Glutamatergic neuron (in vitro differentiated cells): ENCODE data around the gene ARID5A. TPM values are rescaled to one million over a fixed set of nuclear protein-coding genes. Genes with fewer than 3 reads are reported as not detected.
"Not testable (repeated sequence)": the region's sequence is repeated elsewhere in the genome, so short reads cannot be mapped to it uniquely, and the experiment has no call there.

Experiments used
- DNase-seq: peaks from one replicate; pipeline ENCODE4 v3.0.0; 2022
- H3K27ac Mint-ChIP-seq: one replicate; pipeline ENCODE4 v1.8.0; 2020; ENCODE audit warnings: mild to moderate bottlenecking, mixed read lengths, inconsistent platforms; ENCODE audit not compliant: unreplicated experiment
- H3K27me3 Mint-ChIP-seq: one replicate; pipeline ENCODE4 v1.8.0; 2020; ENCODE audit warnings: mild to moderate bottlenecking, moderate library complexity, mixed read lengths, inconsistent platforms; ENCODE audit not compliant: unreplicated experiment
- H3K36me3 Mint-ChIP-seq: one replicate; pipeline ENCODE4 v1.8.0; 2020; ENCODE audit warnings: mild to moderate bottlenecking, mixed read lengths, inconsistent platforms; ENCODE audit not compliant: unreplicated experiment
- H3K4me1 Mint-ChIP-seq: one replicate; pipeline ENCODE4 v1.8.0; 2020; ENCODE audit warnings: mild to moderate bottlenecking, low read depth, mixed read lengths, inconsistent platforms; ENCODE audit not compliant: unreplicated experiment
- H3K4me3 Mint-ChIP-seq: one replicate; pipeline ENCODE4 v1.8.0; 2020; ENCODE audit warnings: mild to moderate bottlenecking, mixed read lengths, inconsistent platforms; ENCODE audit not compliant: unreplicated experiment
- H3K9me3 Mint-ChIP-seq: one replicate; pipeline ENCODE4 v1.8.0; 2020; ENCODE audit warnings: mild to moderate bottlenecking, moderate library complexity, mixed read lengths, inconsistent platforms; ENCODE audit not compliant: unreplicated experiment
- total RNA-seq: library from RNA; stranded (reverse); fragmentation: NEBNext Ultra II Directional; extraction: Animal tissue kit (Norgen Biotek cat#: 25700); gene quantifications from one replicate; pipeline ENCODE4 v1.2.1, GENCODE V29; 2021; ENCODE audit not compliant: unreplicated experiment
- TF ChIP-seq, protein P1 (sequence below): fragments of 200-600 bp; sonication (generic); IDR thresholded peaks from one replicate; pipeline ENCODE4 v1.5.0; 2021; ENCODE audit not compliant: partially characterized antibody, unreplicated experiment

The ARID5A gene
- total RNA-seq, 1 donor from 2014 or later, result 3.5 TPM

DNA sequence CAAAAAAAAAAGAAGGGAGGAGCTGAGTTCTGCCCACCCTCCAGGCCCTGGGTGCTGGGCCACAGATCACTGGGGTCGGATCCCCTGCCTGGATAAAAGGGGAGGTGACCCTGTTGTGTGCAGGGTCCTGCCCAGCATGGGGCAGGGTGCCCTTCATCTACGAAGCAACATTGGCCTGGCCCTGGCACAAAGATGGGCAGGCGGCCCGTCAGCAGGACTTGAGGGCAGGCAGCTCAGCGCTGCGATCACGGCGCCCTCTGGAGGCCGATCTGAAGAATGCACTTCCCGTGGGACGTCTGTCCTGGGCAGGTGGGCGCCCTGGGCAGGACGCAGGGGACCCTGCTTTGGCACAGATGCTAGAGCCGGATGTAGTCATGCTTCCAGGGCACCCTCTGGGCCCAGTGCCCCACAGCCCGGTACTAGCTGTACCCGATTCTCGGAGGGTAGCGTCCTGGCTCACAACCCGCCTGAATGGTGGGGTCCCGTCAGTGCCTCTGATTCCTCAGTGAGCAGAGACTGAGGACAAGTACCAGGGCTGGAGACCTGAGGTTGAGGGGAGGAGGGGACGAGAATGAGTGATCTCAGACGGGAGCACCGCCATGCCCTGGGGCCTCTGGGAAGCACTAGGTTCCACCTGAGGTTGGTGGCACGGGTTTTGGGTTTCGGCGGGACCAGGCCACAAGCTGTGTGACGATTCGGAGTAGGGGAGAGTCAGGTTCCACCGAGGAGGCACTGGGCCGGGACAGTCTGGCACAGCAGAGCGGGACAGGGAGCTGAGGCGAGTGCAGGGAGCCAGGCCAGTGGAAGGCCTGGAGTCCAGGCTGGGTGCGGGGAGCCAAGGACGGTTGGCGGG is 18.0 kb downstream of the ARID5A start:
- H3K27ac Mint-ChIP-seq, result no peak overlapping the region
- H3K27me3 Mint-ChIP-seq, result peaks cover 6% of the 10 kb centered on the region
- H3K9me3 Mint-ChIP-seq, result peaks cover 1% of the 10 kb centered on the region
- peak; percentile 74 for DNase-seq
- H3K4me3 Mint-ChIP-seq, result no peak overlapping the region
- TF ChIP-seq, protein P1, sequence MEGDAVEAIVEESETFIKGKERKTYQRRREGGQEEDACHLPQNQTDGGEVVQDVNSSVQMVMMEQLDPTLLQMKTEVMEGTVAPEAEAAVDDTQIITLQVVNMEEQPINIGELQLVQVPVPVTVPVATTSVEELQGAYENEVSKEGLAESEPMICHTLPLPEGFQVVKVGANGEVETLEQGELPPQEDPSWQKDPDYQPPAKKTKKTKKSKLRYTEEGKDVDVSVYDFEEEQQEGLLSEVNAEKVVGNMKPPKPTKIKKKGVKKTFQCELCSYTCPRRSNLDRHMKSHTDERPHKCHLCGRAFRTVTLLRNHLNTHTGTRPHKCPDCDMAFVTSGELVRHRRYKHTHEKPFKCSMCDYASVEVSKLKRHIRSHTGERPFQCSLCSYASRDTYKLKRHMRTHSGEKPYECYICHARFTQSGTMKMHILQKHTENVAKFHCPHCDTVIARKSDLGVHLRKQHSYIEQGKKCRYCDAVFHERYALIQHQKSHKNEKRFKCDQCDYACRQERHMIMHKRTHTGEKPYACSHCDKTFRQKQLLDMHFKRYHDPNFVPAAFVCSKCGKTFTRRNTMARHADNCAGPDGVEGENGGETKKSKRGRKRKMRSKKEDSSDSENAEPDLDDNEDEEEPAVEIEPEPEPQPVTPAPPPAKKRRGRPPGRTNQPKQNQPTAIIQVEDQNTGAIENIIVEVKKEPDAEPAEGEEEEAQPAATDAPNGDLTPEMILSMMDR, result peak; percentile 94
- no peaks in the 10 kb centered on the region for H3K36me3 Mint-ChIP-seq
- H3K4me1 Mint-ChIP-seq, result no peaks in the 10 kb centered on the region

DNA sequence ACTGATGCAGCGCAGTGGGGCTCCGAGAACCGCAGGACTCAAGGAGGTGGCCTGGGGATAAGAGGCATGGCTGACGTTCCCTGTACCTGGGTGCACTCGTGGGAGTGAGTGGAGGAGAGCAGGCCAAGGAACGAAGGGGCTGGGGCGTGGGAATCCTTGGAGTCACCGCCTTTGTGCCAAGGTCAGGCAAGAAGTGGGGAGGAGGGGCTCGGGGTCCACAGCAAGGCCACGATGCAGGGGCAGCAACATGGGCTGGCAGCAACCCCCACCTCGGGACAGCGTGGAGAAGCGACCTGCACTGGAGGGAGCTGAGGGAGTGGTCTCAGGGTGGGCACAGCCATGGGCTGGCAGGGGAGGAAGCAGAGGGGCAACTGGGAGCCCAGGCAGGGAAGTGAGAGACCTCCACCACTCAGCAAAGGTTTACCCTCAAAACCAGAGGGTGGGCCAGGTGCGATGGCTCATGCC is 18.6 kb downstream of the ARID5A start:
- H3K27ac Mint-ChIP-seq, result no peak overlapping the region
- no peaks in the 10 kb centered on the region for H3K4me1 Mint-ChIP-seq
- DNase-seq, result no peak
- H3K27me3 Mint-ChIP-seq, result peaks cover 4% of the 10 kb centered on the region
- TF ChIP-seq, protein P1, result no peak
- no peaks in the 10 kb centered on the region for H3K9me3 Mint-ChIP-seq
- H3K4me3 Mint-ChIP-seq, result no peak overlapping the region
- no peaks in the 10 kb centered on the region for H3K36me3 Mint-ChIP-seq

DNA sequence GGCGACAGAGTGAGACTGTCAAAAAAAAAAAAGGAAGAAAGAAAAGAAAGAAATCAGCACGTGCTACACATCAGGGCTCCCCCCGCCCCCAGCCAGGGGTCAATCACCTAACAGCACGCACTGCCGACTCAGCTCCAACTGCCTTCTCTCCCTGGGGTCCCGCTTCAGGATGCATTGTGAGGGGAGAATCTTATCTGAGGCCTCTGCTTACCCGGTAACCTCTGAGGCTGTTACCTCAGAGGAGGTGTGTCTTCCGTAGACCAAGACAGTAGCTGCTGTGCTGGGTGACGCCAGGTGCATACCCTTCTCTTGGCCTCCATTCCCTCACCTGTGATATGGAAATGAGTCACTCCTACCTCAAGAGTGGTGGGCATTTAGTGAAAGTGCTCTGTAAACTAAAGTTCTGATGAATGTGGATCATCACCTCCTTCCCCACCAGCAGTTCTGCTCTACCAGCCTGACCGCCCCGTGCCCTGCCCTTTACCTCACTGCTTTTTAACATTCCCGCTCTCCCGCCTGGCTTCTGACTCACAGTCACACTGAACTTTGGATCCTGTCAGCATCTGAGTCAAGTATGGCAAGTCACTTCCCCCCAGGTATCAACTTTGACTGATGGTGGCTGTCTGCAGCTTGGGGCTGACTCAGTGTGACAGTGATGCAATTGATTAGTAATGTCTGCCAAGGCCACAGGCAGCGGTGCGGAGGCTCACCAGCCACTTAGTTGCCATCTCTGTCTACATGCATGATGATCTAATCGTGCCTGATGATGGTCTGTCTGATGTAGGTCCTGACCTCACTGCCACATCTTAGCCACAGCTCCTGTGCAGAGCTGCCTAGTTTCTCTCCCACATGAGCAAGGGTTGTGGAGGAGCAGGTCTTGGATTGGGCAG is 20.1 kb downstream of the ARID5A start:
- Mint-ChIP-seq H3K4me1 (no peaks in the 10 kb centered on the region), H3K27me3 (peaks cover 4% of the 10 kb centered on the region), H3K36me3 (no peaks in the 10 kb centered on the region), H3K9me3 (no peaks in the 10 kb centered on the region), H3K4me3 (no peak overlapping the region), H3K27ac (no peak overlapping the region)
- DNase-seq, result no peak
- TF ChIP-seq, protein P1, result no peak

DNA sequence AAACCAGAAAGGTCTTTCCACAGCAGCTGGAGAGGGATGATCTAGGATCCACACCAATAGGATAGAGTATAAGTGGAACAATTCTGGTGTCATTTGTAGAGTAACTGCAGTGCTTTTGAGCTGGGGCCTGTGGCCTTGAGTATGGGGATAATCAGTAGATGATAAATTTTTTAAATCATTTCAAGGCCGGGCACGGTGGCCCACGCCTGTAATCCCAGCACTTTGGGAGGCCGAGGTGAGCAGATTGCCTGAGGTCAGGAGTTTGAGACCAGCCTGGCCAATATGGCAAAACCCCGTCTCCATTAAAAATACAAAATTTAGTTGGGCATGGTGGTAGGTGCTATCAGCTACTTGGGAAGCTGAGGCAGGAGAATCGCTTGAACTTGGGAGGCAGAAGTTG is 20.9 kb downstream of the ARID5A start:
- DNase-seq, H3K4me3 Mint-ChIP-seq, H3K9me3 Mint-ChIP-seq, H3K4me1 Mint-ChIP-seq, H3K27me3 Mint-ChIP-seq, H3K36me3 Mint-ChIP-seq, H3K27ac Mint-ChIP-seq: not testable (repeated sequence)

DNA sequence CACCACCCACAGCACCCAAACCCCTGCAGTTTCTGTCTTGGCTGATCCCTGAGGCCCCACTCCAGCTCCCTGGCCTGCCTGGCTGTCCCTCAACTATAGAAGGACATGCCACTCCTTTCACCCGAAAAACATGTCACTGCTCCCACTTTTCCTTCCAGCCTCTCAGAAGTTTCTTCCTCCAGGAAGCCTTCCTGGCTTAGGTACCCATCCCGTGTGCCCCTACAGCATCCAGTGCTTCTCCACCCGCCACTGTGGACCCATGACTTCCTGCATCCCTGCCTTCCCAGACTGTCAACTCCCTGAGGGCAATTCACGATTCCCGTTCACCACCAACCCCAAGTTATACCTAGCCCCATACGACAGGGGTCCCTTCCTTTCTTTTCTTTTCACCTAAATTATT is 21.5 kb downstream of the ARID5A start:
- no peak overlapping the region for H3K4me3 Mint-ChIP-seq
- peaks cover 2% of the 10 kb centered on the region for H3K27me3 Mint-ChIP-seq
- no peak overlapping the region for H3K27ac Mint-ChIP-seq
- H3K36me3 Mint-ChIP-seq, result no peaks in the 10 kb centered on the region
- H3K9me3 Mint-ChIP-seq, result peaks cover 2% of the 10 kb centered on the region
- TF ChIP-seq, protein P1, result no peak
- no peaks in the 10 kb centered on the region for H3K4me1 Mint-ChIP-seq
- no peak for DNase-seq
